HepG2 (cell line): Measurements from ENCODE around the gene HOXA5. TPM values are rescaled to one million over a fixed set of nuclear protein-coding genes. Genes with fewer than 3 reads are reported as not detected.

ENCODE experiments used
- HMG20B ChIP-seq: conservative IDR thresholded peaks from 2 replicates; pipeline ENCODE4 v1.6.1; 2016; ENCODE audit warnings: missing genetic modification reagents, missing compliant biosample characterization
- HOXA9 ChIP-seq: sonication (generic); formaldehyde crosslinking; IDR thresholded peaks from 2 replicates; pipeline ENCODE4 v1.8.1; 2022; ENCODE audit warnings: missing genetic modification reagents, mild to moderate bottlenecking, moderate library complexity, borderline replicate concordance
- NBN ChIP-seq: fragments of 450-650 bp; conservative IDR thresholded peaks from 2 replicates; pipeline ENCODE4 v1.6.1; 2017
- NCOA1 ChIP-seq: sonication (generic); formaldehyde crosslinking; IDR thresholded peaks from 2 replicates; pipeline ENCODE4 v1.9.0; 2021; ENCODE audit warnings: missing genetic modification reagents
- PCBP2 ChIP-seq: fragments of 200-400 bp; formaldehyde crosslinking; optimal IDR thresholded peaks from 2 replicates; pipeline ENCODE3; 2018; ENCODE audit warnings: low read length, low read depth; ENCODE audit not compliant: poor library complexity, severe bottlenecking
- PRMT3 ChIP-seq: sonication (generic); formaldehyde crosslinking; IDR thresholded peaks from 2 replicates; pipeline ENCODE4 v1.8.1; 2022; ENCODE audit warnings: low read depth, mild to moderate bottlenecking, moderate library complexity, missing genetic modification reagents, borderline replicate concordance
- PRPF4 ChIP-seq: fragments of 200-400 bp; formaldehyde crosslinking; IDR thresholded peaks from 2 replicates; pipeline ENCODE4 v1.6.1; 2016; ENCODE audit warnings: low read length, low read depth; ENCODE audit not compliant: poor library complexity, severe bottlenecking
- TERF1 ChIP-seq: sonication (generic); formaldehyde crosslinking; IDR thresholded peaks from 2 replicates; pipeline ENCODE4 v1.8.0; 2022; ENCODE audit warnings: mild to moderate bottlenecking, missing genetic modification reagents, moderate library complexity
- TRAFD1 ChIP-seq: sonication (generic); formaldehyde crosslinking; IDR thresholded peaks from 2 replicates; pipeline ENCODE4 v1.5.1; 2020; ENCODE audit warnings: missing genetic modification reagents, mild to moderate bottlenecking, borderline replicate concordance
- TSC22D2 ChIP-seq: sonication (generic); formaldehyde crosslinking; IDR thresholded peaks from 2 replicates; pipeline ENCODE4 v1.5.1; 2020; ENCODE audit warnings: missing genetic modification reagents, mild to moderate bottlenecking, borderline replicate concordance
- YEATS4 ChIP-seq: sonication (generic); formaldehyde crosslinking; IDR thresholded peaks from 2 replicates; pipeline ENCODE4 v1.4.0; 2020; ENCODE audit warnings: missing genetic modification reagents, borderline replicate concordance
- ZBTB10 ChIP-seq: sonication (generic); formaldehyde crosslinking; IDR thresholded peaks from 2 replicates; pipeline ENCODE4 v1.4.0; 2020; ENCODE audit warnings: missing genetic modification reagents, borderline replicate concordance
- ZBTB34 ChIP-seq: sonication (generic); formaldehyde crosslinking; IDR thresholded peaks from 2 replicates; pipeline ENCODE4 v1.8.0; 2022; ENCODE audit warnings: mild to moderate bottlenecking, missing genetic modification reagents
- ZNF18 ChIP-seq: sonication (generic); formaldehyde crosslinking; IDR thresholded peaks from 2 replicates; pipeline ENCODE4 v1.8.0; 2022; ENCODE audit warnings: mild to moderate bottlenecking, missing genetic modification reagents; ENCODE audit not compliant: insufficient replicate concordance
- ZNF24 ChIP-seq: fragments of 450-650 bp; IDR thresholded peaks from 2 replicates; pipeline ENCODE4 v1.6.1; 2017; ENCODE audit warnings: antibody characterized with exemption, mild to moderate bottlenecking
- ZNF746 ChIP-seq: sonication (generic); formaldehyde crosslinking; IDR thresholded peaks from 2 replicates; pipeline ENCODE4 v1.8.0; 2022; ENCODE audit warnings: mild to moderate bottlenecking, missing genetic modification reagents
- ZNF75D ChIP-seq: sonication (generic); formaldehyde crosslinking; IDR thresholded peaks from 2 replicates; pipeline ENCODE4 v1.8.1; 2023; ENCODE audit warnings: missing genetic modification reagents, mild to moderate bottlenecking, borderline replicate concordance
- ZNF768 ChIP-seq: sonication (generic); formaldehyde crosslinking; IDR thresholded peaks from 2 replicates; pipeline ENCODE4 v1.4.0; 2020; ENCODE audit warnings: missing genetic modification reagents
- ZNF780A ChIP-seq: sonication (generic); formaldehyde crosslinking; IDR thresholded peaks from 2 replicates; pipeline ENCODE4 v1.8.0; 2022; ENCODE audit warnings: mild to moderate bottlenecking, missing genetic modification reagents, moderate library complexity
- ZNF788 ChIP-seq: sonication (generic); formaldehyde crosslinking; IDR thresholded peaks from 2 replicates; pipeline ENCODE4 v1.5.0; 2020; ENCODE audit warnings: mild to moderate bottlenecking, missing genetic modification reagents, borderline replicate concordance
- polyA plus RNA-seq, 8 experiments: library from polyadenylated mRNA; depleted of rRNA in 3 of 8; stranded (reverse) in 7 of 8; unstranded in 1 of 8; fragments of >200 nt; fragmentation: Illumina TruSeq in 4 of 8; extraction: Trizol in 4 of 8; gene quantifications; 2 replicates each; pipeline versions ENCODE4 v1.2.1 to v1.2.3, GENCODE V29; 2011 to 2016; ENCODE audit warnings: low read depth in 4 of 8, missing spikeins in 1 of 8, mixed read lengths in 1 of 8; ENCODE audit not compliant: insufficient read depth in 1 of 8
- total RNA-seq, 5 experiments: library from RNA; depleted of rRNA; stranded (reverse); fragments of >200 nt; fragmentation: Illumina TruSeq; extraction: Trizol; gene quantifications; 2 replicates each; pipeline ENCODE4 v1.2.3, GENCODE V29; 2016; ENCODE audit warnings: low read depth in 1 of 5

HOXA5 gene
- total and polyA plus RNA-seq, 2 of the 13 experiments (the other 11 are each of a cell fraction or from before 2014, with no cell fraction given), result 3.2 to 3.6 TPM

- TF ChIP-seq ZBTB10 (CRISPR knock-in tag) (no peak), PCBP2 (no peak), ZNF24 (no peak), HMG20B (CRISPR knock-in tag) (no peak), PRMT3 (CRISPR knock-in tag) (no peak), TSC22D2 (CRISPR knock-in tag) (no peak), ZNF780A (CRISPR knock-in tag) (no peak), ZNF788 (CRISPR knock-in tag) (peak; percentile 26; the same call in 1 of the 2 replicates), NBN (no peak), NCOA1 (CRISPR knock-in tag) (no peak), YEATS4 (CRISPR knock-in tag) (no peak), ZNF18 (CRISPR knock-in tag) (no peak), ZBTB34 (no peak), TRAFD1 (CRISPR knock-in tag) (no peak), ZNF768 (CRISPR knock-in tag) (no peak), ZNF75D (CRISPR knock-in tag) (no peak), ZNF746 (CRISPR knock-in tag) (no peak), HOXA9 (no peak), TERF1 (CRISPR knock-in tag) (no peak), PRPF4 (no peak)
Measured at GRCh38 chr7:27143023-27143949, at the start of gene HOXA5 (continued).
